Hepatocyte (in vitro differentiated cells): ENCODE data around the gene BPHL. TPM values are rescaled to one million over a fixed set of nuclear protein-coding genes. Genes with fewer than 3 reads are reported as not detected.
"Not testable (repeated sequence)": the region's sequence is repeated elsewhere in the genome, so short reads cannot be mapped to it uniquely, and the experiment has no call there.

Experiments used
- DNase-seq: peaks from one replicate; pipeline ENCODE4 v3.0.0-alpha.2; 2016; ENCODE audit warnings: low spot score
- H2AFZ ChIP-seq: fragments of 200-600 bp; sonication (generic); 2 replicates; pipeline ENCODE4 v1.6.0; 2016; ENCODE audit warnings: antibody characterized with exemption, mild to moderate bottlenecking
- H3K27ac ChIP-seq: fragments of 200-600 bp; sonication (generic); 2 replicates; pipeline ENCODE4 v1.5.1; 2016; ENCODE audit warnings: mild to moderate bottlenecking
- H3K27me3 ChIP-seq: fragments of 200-600 bp; sonication (generic); 2 replicates; pipeline ENCODE4 v1.6.1; 2016
- H3K36me3 ChIP-seq: fragments of 200-600 bp; sonication (generic); replicated peaks from 2 replicates; pipeline ENCODE4 v1.5.1; 2016; ENCODE audit warnings: low read depth; ENCODE audit not compliant: insufficient read depth
- H3K4me1 ChIP-seq: fragments of 200-600 bp; sonication (generic); 2 replicates; pipeline ENCODE4 v1.5.1; 2016; ENCODE audit warnings: mild to moderate bottlenecking, moderate library complexity; ENCODE audit not compliant: insufficient read depth
- H3K4me2 ChIP-seq: fragments of 200-600 bp; sonication (generic); 2 replicates; pipeline ENCODE4 v1.6.0; 2016
- H3K4me3 ChIP-seq: fragments of 200-600 bp; sonication (generic); 2 replicates; pipeline ENCODE4 v1.5.1; 2016; ENCODE audit warnings: mild to moderate bottlenecking
- H3K79me2 ChIP-seq: fragments of 200-600 bp; sonication (generic); 2 replicates; pipeline ENCODE4 v1.6.0; 2017; ENCODE audit warnings: mild to moderate bottlenecking
- H3K9me2 ChIP-seq: fragments of 200-600 bp; sonication (generic); replicated peaks from 2 replicates; pipeline ENCODE4 v1.6.0; 2017; ENCODE audit warnings: mild to moderate bottlenecking; ENCODE audit not compliant: insufficient read depth
- H3K9me3 ChIP-seq: fragments of 200-600 bp; sonication (generic); 2 replicates; pipeline ENCODE4 v1.5.1; 2016; ENCODE audit warnings: low read depth, mild to moderate bottlenecking
- H4K20me1 ChIP-seq: fragments of 200-600 bp; sonication (generic); 2 replicates; pipeline ENCODE4 v1.6.0; 2016; ENCODE audit warnings: mild to moderate bottlenecking; ENCODE audit not compliant: insufficient read depth, poor library complexity, severe bottlenecking
- EZH2 ChIP-seq: fragments of 200-600 bp; sonication (generic); IDR thresholded peaks from 2 replicates; pipeline ENCODE4 v1.6.1; 2016; ENCODE audit warnings: antibody characterized with exemption, mild to moderate bottlenecking, borderline replicate concordance
- EZH2phosphoT487 ChIP-seq: fragments of 200-600 bp; sonication (generic); IDR thresholded peaks from one replicate; pipeline ENCODE4 v1.6.1; 2018; ENCODE audit warnings: antibody characterized with exemption, mild to moderate bottlenecking, low read depth, moderate library complexity; ENCODE audit not compliant: unreplicated experiment, severe bottlenecking
- WGBS: methylation state at CpG from one replicate; pipeline ENCODE4 v1.1.6; 2016; ENCODE audit warnings: low lambda C conversion rate; ENCODE audit errors: missing lambda C conversion rate; 5-methylcytosine and 5-hydroxymethylcytosine counted together
- polyA plus RNA-seq: library from polyadenylated mRNA; unstranded; fragments of >200 nt; fragmentation: Nextera tagmentation; extraction: Ambion mirVana; gene quantifications from 2 replicates; pipeline ENCODE4 v1.2.1, GENCODE V29; 2016
- total RNA-seq: library from RNA; depleted of rRNA; stranded (reverse); fragments of >200 nt; gene quantifications from 2 replicates; pipeline ENCODE4 v1.2.3, GENCODE V29; 2014
- TF ChIP-seq, protein P1 (sequence below): fragments of 200-600 bp; sonication (generic); IDR thresholded peaks from 2 replicates; pipeline ENCODE4 v1.5.1; 2016; ENCODE audit warnings: antibody characterized with exemption, mild to moderate bottlenecking; ENCODE audit not compliant: poor library complexity

Gene BPHL
- total and polyA plus RNA-seq, 2 experiments from 2014 or later = 52.0 to 77.0 TPM

GRCh38 chr6:3196770-3197169 lies 78.3 kb downstream of the BPHL start:
- Histone ChIP-seq H3K4me3 (no peak overlapping the region), H3K79me2 (no peaks in the 10 kb centered on the region), H3K36me3 (no peaks in the 10 kb centered on the region), H2AFZ (no peak overlapping the region), H3K9me3 (no peaks in the 10 kb centered on the region), H3K27ac (no peak overlapping the region), H3K9me2 (no peaks in the 10 kb centered on the region), H3K27me3 (no peaks in the 10 kb centered on the region), H3K4me2 (no peak overlapping the region), H3K4me1 (no peaks in the 10 kb centered on the region), H4K20me1 (no peaks in the 10 kb centered on the region)
- no peak for DNase-seq
- TF ChIP-seq, protein P1, sequence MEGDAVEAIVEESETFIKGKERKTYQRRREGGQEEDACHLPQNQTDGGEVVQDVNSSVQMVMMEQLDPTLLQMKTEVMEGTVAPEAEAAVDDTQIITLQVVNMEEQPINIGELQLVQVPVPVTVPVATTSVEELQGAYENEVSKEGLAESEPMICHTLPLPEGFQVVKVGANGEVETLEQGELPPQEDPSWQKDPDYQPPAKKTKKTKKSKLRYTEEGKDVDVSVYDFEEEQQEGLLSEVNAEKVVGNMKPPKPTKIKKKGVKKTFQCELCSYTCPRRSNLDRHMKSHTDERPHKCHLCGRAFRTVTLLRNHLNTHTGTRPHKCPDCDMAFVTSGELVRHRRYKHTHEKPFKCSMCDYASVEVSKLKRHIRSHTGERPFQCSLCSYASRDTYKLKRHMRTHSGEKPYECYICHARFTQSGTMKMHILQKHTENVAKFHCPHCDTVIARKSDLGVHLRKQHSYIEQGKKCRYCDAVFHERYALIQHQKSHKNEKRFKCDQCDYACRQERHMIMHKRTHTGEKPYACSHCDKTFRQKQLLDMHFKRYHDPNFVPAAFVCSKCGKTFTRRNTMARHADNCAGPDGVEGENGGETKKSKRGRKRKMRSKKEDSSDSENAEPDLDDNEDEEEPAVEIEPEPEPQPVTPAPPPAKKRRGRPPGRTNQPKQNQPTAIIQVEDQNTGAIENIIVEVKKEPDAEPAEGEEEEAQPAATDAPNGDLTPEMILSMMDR = no peak
- TF ChIP-seq EZH2phosphoT487 (no peak), EZH2 (no peak)
- WGBS = 96% methylated on average over 5 of the region's 5 CpGs

DNA sequence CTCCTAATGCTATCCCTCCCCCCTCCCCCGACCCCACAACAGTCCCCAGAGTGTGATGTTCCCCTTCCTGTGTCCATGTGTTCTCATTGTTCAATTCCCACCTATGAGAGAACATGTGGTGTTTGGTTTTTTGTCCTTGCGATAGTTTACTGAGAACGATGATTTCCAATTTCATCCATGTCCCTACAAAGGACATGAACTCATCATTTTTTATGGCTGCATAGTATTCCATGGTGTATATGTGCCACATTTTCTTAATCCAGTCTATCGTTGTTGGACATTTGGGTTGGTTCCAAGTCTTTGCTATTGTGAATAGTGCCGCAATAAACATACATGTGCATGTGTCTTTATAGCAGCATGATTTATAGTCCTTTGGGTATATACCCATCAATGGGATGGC lies 79.2 kb downstream of the BPHL start:
- not testable (repeated sequence) for H3K27me3 ChIP-seq, H3K9me2 ChIP-seq, H3K9me3 ChIP-seq, H3K27ac ChIP-seq, H3K4me2 ChIP-seq, H4K20me1 ChIP-seq, H3K79me2 ChIP-seq, DNase-seq, H2AFZ ChIP-seq, H3K4me1 ChIP-seq, H3K36me3 ChIP-seq, H3K4me3 ChIP-seq
- 86% methylated on average over 5 of the region's 5 CpGs for WGBS

DNA sequence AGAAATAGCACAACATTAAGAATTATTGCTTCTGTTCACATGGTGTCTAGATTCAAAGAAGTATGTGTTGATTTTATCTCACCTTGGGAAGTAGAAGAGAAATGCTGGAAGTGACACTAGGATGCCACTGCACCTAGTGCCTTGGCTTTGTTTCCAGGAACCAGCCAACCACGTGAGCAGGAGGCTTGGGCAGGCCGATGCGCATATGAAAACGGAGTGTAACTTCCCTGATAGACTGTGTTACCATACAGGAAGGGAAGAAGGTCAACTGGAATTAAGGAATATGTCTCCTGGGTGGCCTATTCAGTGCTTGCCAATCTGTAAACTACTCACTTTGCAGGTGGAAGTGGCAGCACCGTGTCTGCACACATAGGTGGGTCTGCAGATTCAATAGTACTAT lies 80.9 kb downstream of the BPHL start:
- Histone ChIP-seq H3K27ac (no peak overlapping the region), H3K79me2 (no peaks in the 10 kb centered on the region), H4K20me1 (no peaks in the 10 kb centered on the region), H3K36me3 (no peaks in the 10 kb centered on the region), H3K4me2 (no peak overlapping the region), H3K4me3 (no peak overlapping the region), H3K9me2 (no peaks in the 10 kb centered on the region), H3K27me3 (no peaks in the 10 kb centered on the region), H2AFZ (no peak overlapping the region), H3K4me1 (no peaks in the 10 kb centered on the region), H3K9me3 (no peaks in the 10 kb centered on the region)
- TF ChIP-seq EZH2phosphoT487 (no peak), EZH2 (no peak)
- WGBS = 87% methylated on average over 5 of the region's 5 CpGs
- no peak for DNase-seq

- Histone ChIP-seq H3K27me3 (no peaks in the 10 kb centered on the region), H3K79me2 (no peaks in the 10 kb centered on the region), H4K20me1 (no peaks in the 10 kb centered on the region), H3K9me2 (no peaks in the 10 kb centered on the region), H2AFZ (no peak overlapping the region), H3K27ac (no peak overlapping the region), H3K4me2 (no peak overlapping the region), H3K4me1 (no peaks in the 10 kb centered on the region), H3K9me3 (no peaks in the 10 kb centered on the region), H3K36me3 (no peaks in the 10 kb centered on the region), H3K4me3 (no peak overlapping the region)
- no peak for DNase-seq
- no peak for TF ChIP-seq EZH2phosphoT487
- TF ChIP-seq, protein P1 = no peak
- no peak for TF ChIP-seq EZH2
Measured at GRCh38 chr6:3200682-3201081, 82.2 kb downstream of the BPHL start.

DNA sequence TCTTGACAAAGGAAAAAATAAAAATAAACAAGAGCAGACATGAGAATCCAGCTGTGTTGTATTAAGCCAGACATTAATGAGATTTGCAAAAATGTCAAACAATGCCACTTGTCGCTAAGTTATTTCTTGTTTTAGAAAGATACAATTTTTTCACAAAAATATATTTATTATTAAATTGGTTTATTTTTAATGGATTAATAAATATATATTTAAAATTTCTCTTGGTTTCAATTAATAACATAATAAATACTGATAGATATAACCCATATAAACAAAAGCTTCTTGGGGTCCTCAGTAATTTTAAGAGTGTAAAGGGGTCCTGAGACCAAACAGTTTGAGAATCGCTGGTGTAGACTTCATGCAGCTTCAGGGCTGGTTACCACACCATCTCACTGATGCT lies 82.9 kb downstream of the BPHL start:
- Histone ChIP-seq H3K9me3 (no peaks in the 10 kb centered on the region), H3K4me2 (no peak overlapping the region), H3K27ac (no peak overlapping the region), H3K36me3 (no peaks in the 10 kb centered on the region), H3K4me1 (no peaks in the 10 kb centered on the region), H3K9me2 (no peaks in the 10 kb centered on the region), H3K27me3 (no peaks in the 10 kb centered on the region), H3K79me2 (no peaks in the 10 kb centered on the region), H3K4me3 (no peak overlapping the region), H2AFZ (no peak overlapping the region), H4K20me1 (no peaks in the 10 kb centered on the region)
- TF ChIP-seq, protein P1 = no peak
- TF ChIP-seq EZH2phosphoT487 = no peak
- TF ChIP-seq EZH2 = no peak
- DNase-seq = no peak
- 91% methylated on average over 2 of the region's 2 CpGs for WGBS
